ENCODE measurements around the gene PPIA. TPM values are rescaled to one million over a fixed set of nuclear protein-coding genes. Genes with fewer than 3 reads are reported as not detected.

PPIA gene
- total RNA-seq, 1 experiment from 2014 or later: 3,047 TPM

DNA sequence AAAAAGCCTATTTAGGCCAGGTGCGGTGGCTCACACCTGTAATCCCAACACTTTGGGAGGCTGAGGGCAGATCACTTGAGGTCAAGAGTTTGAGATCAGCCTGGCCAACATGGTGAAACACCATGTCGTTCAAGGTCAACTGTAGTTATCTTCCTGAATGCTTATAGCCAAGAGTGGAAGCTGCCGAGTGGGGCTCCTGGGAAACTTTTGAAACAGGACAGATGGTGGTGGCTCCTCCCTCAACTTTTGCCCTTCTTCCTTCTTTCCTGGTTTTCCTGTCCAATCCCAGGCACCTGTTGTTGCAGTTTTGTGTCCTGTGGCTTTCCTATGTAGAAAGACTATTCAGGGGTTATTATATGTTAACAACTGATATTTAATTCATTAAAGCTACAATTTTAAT lies 8.7 kb upstream of the PPIA start:
- Histone ChIP-seq H3K9me3 (ENCODE audit: low read depth, low read length, poor library complexity, severe bottlenecking) (no peaks in the 10 kb centered on the region), H3K27ac (ENCODE audit: low read depth, low read length, poor library complexity, severe bottlenecking) (no peak overlapping the region), H3K4me3 (ENCODE audit: low read depth, low read length, poor library complexity, severe bottlenecking) (no peak overlapping the region), H3K36me3 (ENCODE audit: insufficient read depth, low read length, poor library complexity, severe bottlenecking) (no peaks in the 10 kb centered on the region), H3K4me1 (ENCODE audit: insufficient read depth, low read length, poor library complexity, severe bottlenecking) (no peaks in the 10 kb centered on the region), H3K27me3 (replicated peaks; ENCODE audit: insufficient read depth, low read depth, low read length, poor library complexity) (no peaks in the 10 kb centered on the region)
- no peak for DNase-seq (ENCODE audit: low spot score)
- CTCF ChIA-PET: no interaction called here
- no peak for TF ChIP-seq EZH2 (IDR thresholded peaks at IDR 0.05; ENCODE audit: borderline replicate concordance, low read depth, low read length, poor library complexity, severe bottlenecking)
- POLR2A ChIA-PET (ENCODE audit: low non-redundant PET): no interaction called here
- intact Hi-C loops (cut with micrococcal nuclease; ENCODE audit: unreplicated experiment): no loop called here
- BruUV-seq (replicated peaks): no TSS peak

- Histone ChIP-seq H3K9me3 (ENCODE audit: low read depth, low read length, poor library complexity, severe bottlenecking) (no peaks in the 10 kb centered on the region), H3K4me1 (ENCODE audit: insufficient read depth, low read length, poor library complexity, severe bottlenecking) (no peaks in the 10 kb centered on the region), H3K27me3 (replicated peaks; ENCODE audit: insufficient read depth, low read depth, low read length, poor library complexity) (no peaks in the 10 kb centered on the region), H3K4me3 (ENCODE audit: low read depth, low read length, poor library complexity, severe bottlenecking) (no peak overlapping the region), H3K36me3 (ENCODE audit: insufficient read depth, low read length, poor library complexity, severe bottlenecking) (no peaks in the 10 kb centered on the region), H3K27ac (ENCODE audit: low read depth, low read length, poor library complexity, severe bottlenecking) (no peak overlapping the region)
- CTCF ChIA-PET: no interaction called here
- intact Hi-C loops (cut with micrococcal nuclease; ENCODE audit: unreplicated experiment): no loop called here
- POLR2A ChIA-PET (ENCODE audit: low non-redundant PET): no interaction called here
- TF ChIP-seq CTCF (conservative IDR thresholded peaks at IDR 0.05; ENCODE audit: low read depth, low read length) (no peak), EZH2 (IDR thresholded peaks at IDR 0.05; ENCODE audit: borderline replicate concordance, low read depth, low read length, poor library complexity, severe bottlenecking) (no peak)
- DNase-seq (ENCODE audit: low spot score): no peak
- no TSS peak for BruUV-seq (replicated peaks)
Observed at GRCh38 chr7:44789990-44790389, 6.5 kb upstream of the PPIA start.

- Histone ChIP-seq H3K36me3 (ENCODE audit: insufficient read depth, low read length, poor library complexity, severe bottlenecking) (no peaks in the 10 kb centered on the region), H3K27me3 (replicated peaks; ENCODE audit: insufficient read depth, low read depth, low read length, poor library complexity) (no peaks in the 10 kb centered on the region), H3K9me3 (ENCODE audit: low read depth, low read length, poor library complexity, severe bottlenecking) (no peaks in the 10 kb centered on the region), H3K4me1 (ENCODE audit: insufficient read depth, low read length, poor library complexity, severe bottlenecking) (peaks cover 6% of the 10 kb centered on the region), H3K4me3 (ENCODE audit: low read depth, low read length, poor library complexity, severe bottlenecking) (no peak overlapping the region), H3K27ac (ENCODE audit: low read depth, low read length, poor library complexity, severe bottlenecking) (no peak overlapping the region)
- ChIA-PET CTCF (no interaction called here), POLR2A (ENCODE audit: low non-redundant PET) (interaction anchor here (0.5 kb wide), 1 partner anchor 13 kb away, joined by 4 read pairs; no protein-coding TSS in a partner anchor)
- BruUV-seq (replicated peaks): no TSS peak
- TF ChIP-seq EZH2 (IDR thresholded peaks at IDR 0.05; ENCODE audit: borderline replicate concordance, low read depth, low read length, poor library complexity, severe bottlenecking) (no peak), CTCF (conservative IDR thresholded peaks at IDR 0.05; ENCODE audit: low read depth, low read length) (no peak)
- no peak for DNase-seq (ENCODE audit: low spot score)
- intact Hi-C loops (cut with micrococcal nuclease; ENCODE audit: unreplicated experiment): no loop called here
Observed at GRCh38 chr7:44791278-44792219, 4.9 kb upstream of the PPIA start.
